IPS-20b (cell line): ENCODE data around the gene ABCD3.

Source experiments
- H3K27ac ChIP-seq: one replicate; pipeline ENCODE4 v1.5.1; 2013; ENCODE audit warnings: low read length
- H3K27me3 ChIP-seq: 2 replicates; pipeline ENCODE4 v1.6.1; 2013; ENCODE audit warnings: mild to moderate bottlenecking, low read length, inconsistent platforms; ENCODE audit not compliant: insufficient read depth
- H3K36me3 ChIP-seq: 2 replicates; pipeline ENCODE4 v1.6.1; 2013; ENCODE audit warnings: low read depth, mild to moderate bottlenecking, inconsistent platforms, low read length, moderate library complexity; ENCODE audit not compliant: insufficient read depth
- H3K4me1 ChIP-seq: 2 replicates; pipeline ENCODE4 v1.6.1; 2013; ENCODE audit warnings: mild to moderate bottlenecking, control low read depth, inconsistent platforms, low read length, moderate library complexity; ENCODE audit not compliant: insufficient read depth
- H3K4me3 ChIP-seq: 2 replicates; pipeline ENCODE4 v1.5.1; 2013; ENCODE audit warnings: mild to moderate bottlenecking, low read length, inconsistent platforms
- H3K9ac ChIP-seq: 2 replicates; pipeline ENCODE4 v1.6.1; 2013; ENCODE audit warnings: low read depth, mild to moderate bottlenecking, inconsistent platforms, low read length, moderate library complexity
- H3K9me3 ChIP-seq: 2 replicates; pipeline ENCODE4 v1.6.1; 2013; ENCODE audit warnings: mild to moderate bottlenecking, low read depth, low read length, inconsistent platforms; ENCODE audit not compliant: insufficient read depth

Gene ABCD3

DNA sequence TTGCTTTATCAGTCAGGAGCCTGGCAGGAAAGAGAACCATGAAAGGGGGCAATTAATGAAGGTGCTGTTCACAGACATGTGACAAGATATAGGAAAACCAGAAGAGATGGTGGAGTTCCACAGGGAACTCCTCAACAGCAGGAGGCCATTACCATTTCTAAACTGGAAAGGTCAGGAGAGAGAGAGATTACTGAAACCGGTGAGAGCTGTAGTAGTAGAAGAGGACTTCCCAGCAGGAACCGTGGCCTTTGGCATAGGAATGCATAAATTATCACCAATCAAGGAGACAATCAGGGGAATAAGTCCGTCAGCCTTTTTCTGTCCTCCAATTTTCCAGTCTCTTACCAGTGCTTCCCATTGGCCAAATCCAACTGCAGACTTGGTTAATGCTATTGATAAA lies 23.0 kb upstream of the ABCD3 start:
- no peak overlapping the region for H3K27ac ChIP-seq

GRCh38 chr1:94395748-94396309 lies 22.4 kb upstream of the ABCD3 start:
- no peak overlapping the region for H3K27ac ChIP-seq
- H3K9ac ChIP-seq, result no peak overlapping the region
- H3K27me3 ChIP-seq, result no peaks in the 10 kb centered on the region
- no peaks in the 10 kb centered on the region for H3K36me3 ChIP-seq
- peaks cover 17% of the 10 kb centered on the region; the same call in 1 of the 2 replicates for H3K4me1 ChIP-seq
- peak overlapping the region; percentile 24; the same call in 1 of the 2 replicates for H3K4me3 ChIP-seq
- no peaks in the 10 kb centered on the region for H3K9me3 ChIP-seq

More for the DNA sequence above, 23.0 kb upstream of the ABCD3 start:
- peak overlapping the region; percentile 24; the same call in 1 of the 2 replicates for H3K4me3 ChIP-seq
- no peaks in the 10 kb centered on the region for H3K36me3 ChIP-seq
- H3K9ac ChIP-seq, result no peak overlapping the region
- H3K27me3 ChIP-seq, result no peaks in the 10 kb centered on the region
- H3K9me3 ChIP-seq, result no peaks in the 10 kb centered on the region
- H3K4me1 ChIP-seq, result peaks cover 17% of the 10 kb centered on the region; the same call in 1 of the 2 replicates

- Histone ChIP-seq H3K27ac (no peak overlapping the region), H3K4me3 (no peak overlapping the region)
Measured at GRCh38 chr1:94396356-94397010, 21.7 kb upstream of the ABCD3 start.

GRCh38 chr1:94398356-94398755 lies 19.8 kb upstream of the ABCD3 start:
- Histone ChIP-seq H3K9me3 (no peaks in the 10 kb centered on the region), H3K4me3 (no peak overlapping the region), H3K9ac (no peak overlapping the region), H3K27ac (no peak overlapping the region), H3K27me3 (no peaks in the 10 kb centered on the region), H3K36me3 (no peaks in the 10 kb centered on the region), H3K4me1 (peaks cover 17% of the 10 kb centered on the region; the same call in 1 of the 2 replicates)

More at GRCh38 chr1:94396356-94397010, 21.7 kb upstream of the ABCD3 start:
- H3K36me3 ChIP-seq, result no peaks in the 10 kb centered on the region
- H3K9ac ChIP-seq, result no peak overlapping the region
- peaks cover 17% of the 10 kb centered on the region; the same call in 1 of the 2 replicates for H3K4me1 ChIP-seq
- H3K27me3 ChIP-seq, result no peaks in the 10 kb centered on the region
- H3K9me3 ChIP-seq, result no peaks in the 10 kb centered on the region

DNA sequence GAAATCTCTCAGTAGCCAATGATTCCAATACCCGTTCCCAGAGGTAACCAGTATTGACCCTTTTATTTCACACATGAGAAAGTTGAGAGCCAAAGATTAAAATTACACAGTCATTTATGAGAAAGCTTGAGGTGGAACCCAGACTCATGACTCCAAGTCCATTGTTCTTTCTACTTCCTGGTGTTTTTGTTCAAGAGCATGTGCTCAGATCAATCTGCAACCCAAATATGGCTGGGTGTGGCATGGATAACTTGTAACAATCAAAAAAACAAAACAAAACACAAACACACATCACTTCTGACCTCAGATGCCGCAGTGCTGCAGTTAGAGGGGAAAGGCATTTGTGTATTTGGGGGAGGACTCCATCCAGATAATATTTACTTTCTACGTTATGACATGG lies 18.7 kb upstream of the ABCD3 start:
- H3K4me3 ChIP-seq, result no peak overlapping the region
- peaks cover 17% of the 10 kb centered on the region; the same call in 1 of the 2 replicates for H3K4me1 ChIP-seq
- no peak overlapping the region for H3K9ac ChIP-seq
- no peaks in the 10 kb centered on the region for H3K36me3 ChIP-seq
- no peaks in the 10 kb centered on the region for H3K27me3 ChIP-seq
- H3K9me3 ChIP-seq, result no peaks in the 10 kb centered on the region
- H3K27ac ChIP-seq, result no peak overlapping the region

DNA sequence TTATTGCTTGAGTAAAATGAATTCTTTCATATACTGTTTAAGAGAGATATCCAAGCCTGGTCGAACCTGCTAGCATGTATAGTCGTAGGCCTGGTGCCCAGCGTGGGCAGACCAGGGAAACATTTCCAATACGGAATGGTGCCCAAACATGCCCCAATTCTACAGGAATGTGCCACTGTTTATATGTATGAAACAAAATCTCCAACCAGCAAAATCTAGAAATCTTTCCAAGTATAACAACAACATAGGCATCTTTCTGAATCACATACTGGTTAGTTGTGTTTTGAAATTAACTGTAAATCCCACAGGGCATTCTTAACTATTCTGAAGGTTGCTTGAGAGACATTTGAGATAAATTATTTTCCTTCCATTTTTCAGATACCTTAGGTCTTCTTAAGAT lies 17.0 kb upstream of the ABCD3 start:
- Histone ChIP-seq H3K36me3 (no peaks in the 10 kb centered on the region), H3K4me3 (no peak overlapping the region), H3K9me3 (no peaks in the 10 kb centered on the region), H3K27me3 (no peaks in the 10 kb centered on the region), H3K4me1 (peaks cover under 1% of the 10 kb centered on the region; the same call in 1 of the 2 replicates), H3K9ac (no peak overlapping the region), H3K27ac (no peak overlapping the region)

DNA sequence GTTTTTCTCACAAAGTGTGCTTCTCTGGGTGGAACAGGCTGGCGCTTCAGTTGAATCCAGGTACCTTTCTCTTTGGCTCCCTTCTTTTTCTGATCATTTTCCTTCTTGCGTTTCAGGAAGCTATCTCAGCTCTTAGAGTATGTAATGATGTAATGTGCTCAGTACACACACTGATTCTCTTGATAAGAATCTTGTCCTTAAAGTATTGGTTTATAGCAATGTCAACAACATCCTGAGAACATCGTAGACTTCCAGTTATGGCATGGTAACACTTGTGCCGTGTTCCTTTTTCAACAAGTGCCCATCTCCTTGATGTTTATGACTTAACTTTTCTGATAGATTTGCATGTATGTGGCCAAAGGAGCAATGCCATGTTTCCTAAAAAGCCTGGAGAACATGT lies 11.7 kb upstream of the ABCD3 start:
- H3K27me3 ChIP-seq, result no peaks in the 10 kb centered on the region
- no peaks in the 10 kb centered on the region for H3K36me3 ChIP-seq
- H3K27ac ChIP-seq, result no peak overlapping the region
- H3K9ac ChIP-seq, result no peak overlapping the region
- no peaks in the 10 kb centered on the region for H3K9me3 ChIP-seq
- no peak overlapping the region for H3K4me3 ChIP-seq
- peaks cover 12% of the 10 kb centered on the region; the same call in 1 of the 2 replicates for H3K4me1 ChIP-seq

DNA sequence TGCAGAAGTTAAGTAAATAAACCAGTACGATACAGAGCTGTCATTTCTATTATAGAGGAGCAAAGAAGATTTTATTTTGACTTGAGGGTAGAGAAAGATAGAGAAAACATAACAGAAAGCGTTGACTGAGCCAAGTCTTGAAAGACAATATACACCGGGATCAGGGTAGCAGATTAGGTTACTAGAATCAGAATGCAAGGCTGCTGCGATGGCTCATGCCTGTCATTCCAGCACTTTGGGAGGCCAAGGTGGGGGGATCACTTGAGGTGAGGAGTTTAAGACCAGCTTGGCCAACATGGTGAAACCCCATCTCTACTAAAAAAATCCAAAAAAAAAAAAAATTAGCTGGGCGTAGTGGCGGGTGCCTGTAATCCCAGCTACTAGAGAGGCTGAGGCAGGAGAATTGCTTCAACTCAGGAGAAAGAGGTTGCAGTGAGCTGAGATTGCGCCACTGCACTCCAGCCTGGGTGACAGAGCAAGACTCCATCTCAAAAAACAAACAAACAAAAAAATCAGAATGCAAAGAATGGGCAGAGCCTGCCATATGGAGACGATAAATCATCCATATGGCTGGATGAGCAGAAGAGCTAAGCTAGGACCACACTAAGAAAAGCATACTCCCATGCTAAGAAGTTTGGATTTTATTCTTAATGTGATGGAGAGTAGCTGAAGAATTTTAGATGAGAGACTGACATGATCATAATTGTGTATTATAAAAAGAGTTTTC lies 9.9 kb upstream of the ABCD3 start:
- Histone ChIP-seq H3K4me1 (peaks cover 12% of the 10 kb centered on the region; the same call in 1 of the 2 replicates), H3K9me3 (no peaks in the 10 kb centered on the region), H3K27ac (no peak overlapping the region), H3K27me3 (no peaks in the 10 kb centered on the region), H3K9ac (no peak overlapping the region), H3K36me3 (no peaks in the 10 kb centered on the region), H3K4me3 (peak overlapping the region; percentile 10; the same call in 1 of the 2 replicates)

- Histone ChIP-seq H3K27ac (no peak overlapping the region), H3K4me1 (peaks cover 12% of the 10 kb centered on the region; the same call in 1 of the 2 replicates), H3K9me3 (no peaks in the 10 kb centered on the region), H3K9ac (no peak overlapping the region), H3K36me3 (no peaks in the 10 kb centered on the region), H3K4me3 (no peak overlapping the region), H3K27me3 (no peaks in the 10 kb centered on the region; the same call in 1 of the 2 replicates)
Measured at GRCh38 chr1:94411237-94411636, 7.0 kb upstream of the ABCD3 start.

DNA sequence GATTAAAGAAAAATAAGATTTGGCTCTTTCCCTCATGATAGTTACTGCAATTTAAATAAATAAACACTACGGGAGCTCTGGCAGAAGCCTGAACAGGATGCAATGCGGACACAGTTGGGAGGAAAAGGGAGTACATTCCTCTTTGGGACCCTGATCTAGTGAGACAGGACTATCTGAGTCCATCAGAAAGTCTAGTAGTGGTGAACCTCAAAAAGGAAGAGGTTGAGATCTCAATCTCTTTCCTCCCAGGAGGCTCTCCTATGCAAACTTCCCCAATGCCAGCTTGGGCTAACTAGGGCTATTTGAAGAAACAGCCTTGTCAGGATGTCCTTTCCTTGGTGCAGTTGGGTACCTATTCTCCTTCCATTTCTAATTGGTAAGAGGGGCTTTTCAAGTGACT lies 4.9 kb upstream of the ABCD3 start:
- H3K27ac ChIP-seq, result no peak overlapping the region
- no peak overlapping the region for H3K9ac ChIP-seq
- no peaks in the 10 kb centered on the region for H3K9me3 ChIP-seq
- H3K4me3 ChIP-seq, result no peak overlapping the region
- H3K4me1 ChIP-seq, result peaks cover 5% of the 10 kb centered on the region; the same call in 1 of the 2 replicates
- H3K36me3 ChIP-seq, result no peaks in the 10 kb centered on the region
- peaks cover 11% of the 10 kb centered on the region for H3K27me3 ChIP-seq

- Histone ChIP-seq H3K27me3 (peaks cover 27% of the 10 kb centered on the region), H3K27ac (no peak overlapping the region), H3K36me3 (no peaks in the 10 kb centered on the region), H3K9me3 (no peaks in the 10 kb centered on the region), H3K4me1 (0 out of 2 replicates have a peak, but pooled peaks cover 2% of the 10 kb centered on the region), H3K4me3 (peak overlapping the region; percentile 84), H3K9ac (peak overlapping the region; percentile 73; the same call in 1 of the 2 replicates)
Measured at GRCh38 chr1:94416901-94417727, 1.1 kb upstream of the ABCD3 start.
